Fibroblast of upper back skin (primary cell): ENCODE measurements around the gene ANP32A.

ENCODE experiments used
- DNase-seq: peaks from one replicate; pipeline ENCODE4 v3.0.0-alpha.2; 2013

ANP32A gene

GRCh38 chr15:68819495-68820294 lies 1.0 kb downstream of the ANP32A start:
- peak; percentile 65 for DNase-seq

GRCh38 chr15:68818769-68819494 lies 1.8 kb downstream of the ANP32A start:
- peak; percentile 57 for DNase-seq

GRCh38 chr15:68818066-68818768 lies 2.5 kb downstream of the ANP32A start:
- peak; percentile 79 for DNase-seq

GRCh38 chr15:68817304-68818065 lies 3.2 kb downstream of the ANP32A start:
- DNase-seq = peak; percentile 53

- DNase-seq = no peak
Measured at GRCh38 chr15:68816795-68817303, 3.8 kb downstream of the ANP32A start.

- DNase-seq = no peak
Measured at GRCh38 chr15:68816158-68816557, 4.5 kb downstream of the ANP32A start.

- DNase-seq = peak; percentile 15
Measured at GRCh38 chr15:68815598-68815997, 5.1 kb downstream of the ANP32A start.

GRCh38 chr15:68814596-68814995 lies 6.1 kb downstream of the ANP32A start:
- DNase-seq = no peak

GRCh38 chr15:68812597-68813431 lies 7.9 kb downstream of the ANP32A start:
- peak; percentile 43 for DNase-seq

- no peak for DNase-seq
Measured at GRCh38 chr15:68812069-68812468, 8.6 kb downstream of the ANP32A start.

- no peak for DNase-seq
Measured at GRCh38 chr15:68809517-68809916, 11.2 kb downstream of the ANP32A start.

GRCh38 chr15:68808770-68809169 lies 11.9 kb downstream of the ANP32A start:
- DNase-seq = no peak

GRCh38 chr15:68808091-68808490 lies 12.6 kb downstream of the ANP32A start:
- no peak for DNase-seq

- no peak for DNase-seq
Measured at GRCh38 chr15:68807249-68807648, 13.4 kb downstream of the ANP32A start.

- DNase-seq = no peak
Measured at GRCh38 chr15:68806220-68807060, 14.3 kb downstream of the ANP32A start.

GRCh38 chr15:68802373-68802772 lies 18.3 kb downstream of the ANP32A start:
- DNase-seq = no peak

GRCh38 chr15:68801572-68802148 lies 19.0 kb downstream of the ANP32A start:
- DNase-seq = no peak

GRCh38 chr15:68800875-68801274 lies 19.8 kb downstream of the ANP32A start:
- DNase-seq = no peak

GRCh38 chr15:68798346-68799094 lies 22.2 kb downstream of the ANP32A start:
- no peak for DNase-seq
